ENCODE data around the gene EHD4. TPM values are rescaled to one million over a fixed set of nuclear protein-coding genes. Genes with fewer than 3 reads are reported as not detected.
A peak's percentile ranks its signal among the peaks of the same experiment; 100 is the strongest.

The EHD4 gene
- polyA plus RNA-seq, 1 donor (not counting 4 experiments of a cell fraction or from before 2014, with no cell fraction given) = 31.5 TPM

DNA sequence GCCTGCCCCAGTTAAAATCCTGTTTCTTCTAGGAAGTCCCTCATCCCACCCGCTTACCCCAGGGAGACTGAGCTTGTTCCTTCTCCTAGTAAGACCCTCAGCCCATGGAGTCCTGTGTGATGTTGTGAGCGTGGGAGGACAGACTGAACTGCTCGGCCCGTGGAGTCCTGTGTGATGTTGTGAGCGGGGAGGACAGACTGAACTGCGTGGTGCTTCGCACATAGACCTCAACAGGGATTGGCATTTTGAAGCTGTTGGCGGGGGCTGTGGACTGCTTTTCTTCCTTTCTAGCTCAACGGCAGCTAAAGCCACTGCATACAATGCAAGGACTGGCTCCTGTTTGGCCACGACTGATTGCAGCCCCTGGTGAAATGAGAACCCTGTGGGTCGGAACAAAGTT lies 76.9 kb downstream of the EHD4 start:
- dilution Hi-C loops (cut with MboI; ENCODE audit: extremely low pct_ligation_motif_present, low sequenced_read_pairs) = no loop called here

DNA sequence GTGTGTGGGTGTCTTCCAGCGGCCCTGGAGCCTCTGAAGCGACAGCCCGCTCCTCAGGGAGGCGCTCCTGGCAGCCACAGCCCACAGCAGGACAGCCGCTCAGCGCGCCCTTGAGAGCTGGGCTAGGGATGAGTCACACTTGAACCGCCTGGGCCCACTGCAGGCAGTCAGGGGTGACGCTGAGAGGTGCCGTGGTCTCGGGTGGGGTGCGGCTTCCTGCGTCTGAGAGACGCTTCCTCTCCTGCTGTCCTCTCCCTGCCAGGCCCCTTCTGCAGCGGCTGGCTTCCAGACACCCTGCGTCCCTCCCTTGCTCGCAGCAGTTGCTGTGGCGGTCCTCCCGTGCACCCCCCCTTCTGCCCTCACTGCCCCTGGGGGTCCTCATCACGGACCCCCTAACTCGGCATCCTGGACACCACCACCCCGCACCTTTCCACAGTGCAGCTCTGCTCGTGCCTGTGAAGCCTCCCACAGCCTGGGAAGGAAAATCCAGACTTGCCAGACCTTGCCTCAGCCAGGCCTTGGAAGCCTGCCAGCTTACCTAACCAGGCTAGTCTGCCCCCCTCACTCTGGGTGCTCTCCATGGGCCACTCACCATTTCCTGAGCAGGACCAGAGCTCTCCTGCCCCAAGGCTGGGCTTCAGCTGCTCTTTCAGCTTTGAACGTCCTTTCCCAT lies 77.4 kb downstream of the EHD4 start:
- H3K36me3 ChIP-seq (ENCODE audit: control insufficient read depth in 2 of 2, extremely low read depth in 1 of 2, insufficient read depth in 2 of 2, low read length in 2 of 2) = peaks cover 5 to 10% of the 10 kb centered on the region in 2 experiments
- no peaks in the 10 kb centered on the region for H3K9me1 ChIP-seq (ENCODE audit: control insufficient read depth, extremely low read depth, insufficient read depth, low read length)
- DNase-seq (ENCODE audit: low read depth, low spot score) (peak; percentile 57), FAIRE-seq (peak; percentile 84)
- no peaks in the 10 kb centered on the region for H3K27me3 ChIP-seq (ENCODE audit: control insufficient read depth, extremely low read depth, insufficient read depth, low read length)
- peak overlapping the region; percentile 72 for H3K9ac ChIP-seq (ENCODE audit: control insufficient read depth, extremely low read depth, insufficient read depth, low read length)
- TF ChIP-seq EZH2 (IDR thresholded peaks at IDR 0.05; ENCODE audit: low read length) = no peak
- TF ChIP-seq, protein P1, sequence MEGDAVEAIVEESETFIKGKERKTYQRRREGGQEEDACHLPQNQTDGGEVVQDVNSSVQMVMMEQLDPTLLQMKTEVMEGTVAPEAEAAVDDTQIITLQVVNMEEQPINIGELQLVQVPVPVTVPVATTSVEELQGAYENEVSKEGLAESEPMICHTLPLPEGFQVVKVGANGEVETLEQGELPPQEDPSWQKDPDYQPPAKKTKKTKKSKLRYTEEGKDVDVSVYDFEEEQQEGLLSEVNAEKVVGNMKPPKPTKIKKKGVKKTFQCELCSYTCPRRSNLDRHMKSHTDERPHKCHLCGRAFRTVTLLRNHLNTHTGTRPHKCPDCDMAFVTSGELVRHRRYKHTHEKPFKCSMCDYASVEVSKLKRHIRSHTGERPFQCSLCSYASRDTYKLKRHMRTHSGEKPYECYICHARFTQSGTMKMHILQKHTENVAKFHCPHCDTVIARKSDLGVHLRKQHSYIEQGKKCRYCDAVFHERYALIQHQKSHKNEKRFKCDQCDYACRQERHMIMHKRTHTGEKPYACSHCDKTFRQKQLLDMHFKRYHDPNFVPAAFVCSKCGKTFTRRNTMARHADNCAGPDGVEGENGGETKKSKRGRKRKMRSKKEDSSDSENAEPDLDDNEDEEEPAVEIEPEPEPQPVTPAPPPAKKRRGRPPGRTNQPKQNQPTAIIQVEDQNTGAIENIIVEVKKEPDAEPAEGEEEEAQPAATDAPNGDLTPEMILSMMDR (optimal IDR thresholded peaks at IDR 0.05 in 1 of 3, IDR thresholded peaks at IDR 0.05 in 1 of 3, conservative IDR thresholded peaks at IDR 0.05 in 1 of 3; ENCODE audit: extremely low read depth in 1 of 3, insufficient read depth in 2 of 3, low read length in 3 of 3) = peak in 2 of 3 experiments; percentile 14 to 45
- H3K4me3 ChIP-seq (ENCODE audit: control insufficient read depth in 2 of 3, extremely low read depth in 1 of 3, insufficient read depth in 2 of 3, low read depth in 1 of 3, low read length in 3 of 3) = peak overlapping the region in 2 of 3 experiments; percentile 9 to 30
- H3K79me2 ChIP-seq (ENCODE audit: control insufficient read depth, insufficient read depth, low read length) = no peaks in the 10 kb centered on the region
- H3K4me2 ChIP-seq (ENCODE audit: control insufficient read depth, extremely low read depth, insufficient read depth, low read depth, low read length) = peak overlapping the region; percentile 65
- peak overlapping the region; percentile 77 for H3K27ac ChIP-seq (ENCODE audit: control insufficient read depth, insufficient read depth, low read length)
- peak overlapping the region; percentile 39 for H2AFZ ChIP-seq (ENCODE audit: control insufficient read depth, low read length)
- peaks cover 19% of the 10 kb centered on the region for H3K4me1 ChIP-seq (ENCODE audit: control insufficient read depth, extremely low read depth, insufficient read depth, low read length)
- H3K9me3 ChIP-seq (ENCODE audit: control insufficient read depth, low read depth, low read length) = no peaks in the 10 kb centered on the region
- no peaks in the 10 kb centered on the region for H4K20me1 ChIP-seq (ENCODE audit: control insufficient read depth, extremely low read depth, insufficient read depth, low read length)
- dilution Hi-C loops (cut with MboI; ENCODE audit: extremely low pct_ligation_motif_present, low sequenced_read_pairs) = no loop called here

More for the DNA sequence above, 76.9 kb downstream of the EHD4 start:
- TF ChIP-seq, protein P1 (optimal IDR thresholded peaks at IDR 0.05 in 1 of 3, IDR thresholded peaks at IDR 0.05 in 1 of 3, conservative IDR thresholded peaks at IDR 0.05 in 1 of 3; ENCODE audit: extremely low read depth in 1 of 3, insufficient read depth in 2 of 3, low read length in 3 of 3) = no peak
- TF ChIP-seq EZH2 (IDR thresholded peaks at IDR 0.05; ENCODE audit: low read length) = no peak
- Histone ChIP-seq H3K9me3 (ENCODE audit: control insufficient read depth, low read depth, low read length) (no peaks in the 10 kb centered on the region), H3K4me3 (ENCODE audit: control insufficient read depth in 2 of 3, extremely low read depth in 1 of 3, insufficient read depth in 2 of 3, low read depth in 1 of 3, low read length in 3 of 3) (no peak overlapping the region), H3K4me2 (ENCODE audit: control insufficient read depth, extremely low read depth, insufficient read depth, low read depth, low read length) (no peak overlapping the region), H3K4me1 (ENCODE audit: control insufficient read depth, extremely low read depth, insufficient read depth, low read length) (peaks cover 19% of the 10 kb centered on the region), H4K20me1 (ENCODE audit: control insufficient read depth, extremely low read depth, insufficient read depth, low read length) (no peaks in the 10 kb centered on the region), H3K27me3 (ENCODE audit: control insufficient read depth, extremely low read depth, insufficient read depth, low read length) (no peaks in the 10 kb centered on the region), H3K9me1 (ENCODE audit: control insufficient read depth, extremely low read depth, insufficient read depth, low read length) (no peaks in the 10 kb centered on the region), H3K36me3 (ENCODE audit: control insufficient read depth in 2 of 2, extremely low read depth in 1 of 2, insufficient read depth in 2 of 2, low read length in 2 of 2) (peaks cover 5 to 14% of the 10 kb centered on the region in 2 experiments), H2AFZ (ENCODE audit: control insufficient read depth, low read length) (no peak overlapping the region), H3K27ac (ENCODE audit: control insufficient read depth, insufficient read depth, low read length) (no peak overlapping the region), H3K9ac (ENCODE audit: control insufficient read depth, extremely low read depth, insufficient read depth, low read length) (peak overlapping the region; percentile 72), H3K79me2 (ENCODE audit: control insufficient read depth, insufficient read depth, low read length) (no peaks in the 10 kb centered on the region)
- FAIRE-seq = no peak
- DNase-seq (ENCODE audit: low read depth, low spot score) = no peak
